NK-92 treated with Interleukin-12 subunit alpha and Interleukin-12 subunit beta, amount 100 ng/mL, for 24 hours (cell line): ENCODE results near the gene FABP7.

Experiments used
- DNase-seq: peaks from one replicate; lab custom pipeline; 2025; lab: John Stamatoyannopoulos, UW

FABP7 gene

DNA sequence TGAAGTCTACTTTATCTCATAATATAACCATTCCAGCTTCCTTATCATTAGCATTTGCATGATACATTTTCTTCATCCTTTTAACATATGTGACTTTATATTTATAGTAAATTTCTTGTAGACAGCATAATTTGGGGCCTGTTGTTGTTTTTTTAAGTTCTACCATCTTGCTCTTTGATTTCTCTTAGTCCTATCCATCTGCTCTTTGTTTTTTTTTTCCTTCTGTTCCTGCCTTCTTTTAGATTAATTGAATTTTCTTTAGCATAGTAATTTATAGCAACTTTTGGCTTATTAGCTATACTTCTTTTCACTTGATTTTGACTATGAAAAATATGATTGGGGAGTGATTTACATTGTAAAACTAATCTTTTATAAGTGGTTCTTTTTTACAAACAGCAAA lies 19.2 kb upstream of the FABP7 start:
- no peak for DNase-seq

GRCh38 chr6:122766256-122766655 lies 13.3 kb upstream of the FABP7 start:
- no peak for DNase-seq

DNA sequence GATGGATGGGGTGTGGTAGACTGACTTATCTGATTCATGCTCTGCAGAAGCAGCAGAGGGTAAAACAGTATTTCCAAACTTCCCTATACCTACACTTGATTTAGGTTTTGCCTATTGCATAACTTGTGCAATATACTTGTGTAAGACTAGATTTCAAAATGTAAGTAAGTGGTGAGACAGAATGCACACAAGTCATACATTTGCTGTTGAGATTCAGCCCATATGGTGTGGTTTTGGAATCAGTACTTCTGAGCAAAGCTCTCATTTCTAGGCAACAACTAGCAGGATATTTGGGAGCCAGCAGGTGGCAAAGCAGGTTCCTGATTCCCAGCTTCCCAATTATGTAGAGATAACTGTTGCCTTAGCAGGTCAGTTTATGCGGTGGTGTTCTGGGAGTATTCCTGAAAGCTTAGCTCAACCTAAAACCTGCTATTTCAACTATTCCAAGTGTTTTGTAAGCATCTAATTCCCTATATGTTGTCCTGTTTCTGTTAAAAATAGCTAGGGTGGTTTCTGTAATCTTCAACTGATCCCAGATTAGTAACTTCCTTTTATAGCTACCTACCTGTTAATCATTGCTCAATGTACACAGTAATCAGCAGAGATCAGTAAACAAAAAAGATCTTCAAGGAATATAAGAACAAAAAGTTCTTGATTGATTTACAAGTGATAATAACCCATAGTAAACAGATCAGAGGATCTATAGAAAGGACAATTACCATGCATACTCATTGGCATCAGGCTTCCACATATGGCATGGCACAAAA lies 8.5 kb upstream of the FABP7 start:
- no peak for DNase-seq

GRCh38 chr6:122772724-122773415 lies 6.6 kb upstream of the FABP7 start:
- DNase-seq: no peak

GRCh38 chr6:122775975-122776374 lies 3.5 kb upstream of the FABP7 start:
- DNase-seq: no peak

DNA sequence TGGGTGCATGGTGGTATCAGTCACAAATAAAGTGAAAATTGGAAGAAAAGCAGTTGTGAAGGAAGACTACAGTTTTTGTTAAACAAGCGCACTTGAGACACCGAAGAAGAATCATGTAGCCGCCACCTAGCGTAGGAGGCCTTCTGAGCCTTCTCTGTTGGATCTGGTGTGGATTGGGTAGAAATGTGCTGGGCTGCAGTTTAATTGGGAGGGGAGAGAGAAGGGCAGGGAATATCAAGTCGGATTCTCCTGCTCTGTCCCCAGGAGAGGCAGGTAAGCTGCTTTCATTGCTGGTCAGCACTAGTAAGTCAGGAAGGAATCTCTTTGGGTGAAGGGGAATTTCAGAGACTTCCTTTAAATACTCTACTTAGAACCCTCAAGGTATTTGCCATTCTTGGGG lies 1.2 kb upstream of the FABP7 start:
- no peak for DNase-seq

- DNase-seq: no peak
Observed at GRCh38 chr6:122778985-122779661, 393 bp upstream of the FABP7 start.

- DNase-seq: no peak
Observed at GRCh38 chr6:122780114-122780513, 598 bp downstream of the FABP7 start.

DNA sequence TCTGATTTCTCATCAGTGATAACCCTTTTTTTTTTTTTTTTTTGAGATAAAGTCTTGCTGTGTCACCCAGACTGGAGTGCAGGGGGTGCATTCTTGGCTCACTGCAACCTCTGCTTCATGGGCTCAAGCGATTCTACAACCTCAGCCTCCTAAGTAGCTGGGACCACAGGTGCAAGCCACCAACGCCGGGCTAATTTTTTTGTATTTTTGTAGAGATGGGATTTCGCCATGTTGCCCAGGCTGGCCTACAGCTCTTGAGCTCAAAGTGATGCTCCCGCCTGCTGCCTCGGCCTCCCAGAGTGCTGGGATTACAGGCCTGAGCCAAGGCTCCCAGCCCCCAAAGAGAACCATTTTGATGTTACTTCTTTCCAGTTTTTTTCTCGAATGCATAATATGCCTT lies 2.2 kb downstream of the FABP7 start:
- DNase-seq: no peak

GRCh38 chr6:122783401-122783800 lies 3.9 kb downstream of the FABP7 start:
- no peak for DNase-seq

GRCh38 chr6:122785891-122786290 lies 6.4 kb downstream of the FABP7 start:
- no peak for DNase-seq

DNA sequence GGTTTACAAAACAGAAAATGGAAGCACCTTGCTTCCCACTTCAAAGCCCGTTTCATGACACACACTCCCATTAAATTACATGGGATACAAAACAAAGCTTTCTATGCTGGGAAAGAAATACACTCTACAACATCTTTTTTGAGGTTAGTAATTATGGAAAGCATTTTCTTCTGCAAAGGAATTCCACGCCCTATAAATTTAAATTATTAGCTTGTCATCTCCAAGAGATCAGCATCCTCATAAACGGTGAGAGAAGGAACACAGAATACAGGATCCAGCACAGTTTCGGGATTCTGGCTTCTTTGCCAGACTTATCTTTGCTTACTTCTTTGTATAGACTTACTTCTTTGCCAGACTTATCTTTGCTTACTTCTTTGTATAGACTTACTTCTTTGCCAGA lies 8.2 kb downstream of the FABP7 start:
- DNase-seq: no peak

- no peak for DNase-seq
Observed at GRCh38 chr6:122788208-122788607, 8.7 kb downstream of the FABP7 start.

DNA sequence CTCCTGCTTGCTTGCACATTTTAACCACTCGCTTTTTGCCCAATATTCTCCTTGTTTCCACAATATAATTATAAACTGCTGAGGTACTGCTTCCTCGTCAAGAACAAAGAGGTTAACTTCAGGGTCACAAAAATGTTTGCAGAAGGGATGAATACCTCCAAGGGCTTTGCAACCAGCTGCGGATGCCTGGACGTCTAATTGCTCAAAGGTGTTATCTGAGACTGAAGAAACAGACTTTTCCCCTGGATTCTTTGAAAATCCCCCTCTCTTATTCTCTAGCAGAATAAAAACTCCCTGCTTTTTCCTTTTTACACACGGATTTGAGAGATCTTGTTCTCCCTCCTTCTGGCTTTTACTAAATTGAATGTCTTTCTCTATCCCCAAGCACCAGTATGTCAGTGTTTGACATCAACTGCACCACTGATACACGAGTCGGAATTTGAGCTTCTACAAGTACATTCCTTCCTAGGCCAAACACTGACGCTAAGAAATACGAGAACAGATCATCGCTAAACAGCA lies 9.2 kb downstream of the FABP7 start:
- DNase-seq: no peak

DNA sequence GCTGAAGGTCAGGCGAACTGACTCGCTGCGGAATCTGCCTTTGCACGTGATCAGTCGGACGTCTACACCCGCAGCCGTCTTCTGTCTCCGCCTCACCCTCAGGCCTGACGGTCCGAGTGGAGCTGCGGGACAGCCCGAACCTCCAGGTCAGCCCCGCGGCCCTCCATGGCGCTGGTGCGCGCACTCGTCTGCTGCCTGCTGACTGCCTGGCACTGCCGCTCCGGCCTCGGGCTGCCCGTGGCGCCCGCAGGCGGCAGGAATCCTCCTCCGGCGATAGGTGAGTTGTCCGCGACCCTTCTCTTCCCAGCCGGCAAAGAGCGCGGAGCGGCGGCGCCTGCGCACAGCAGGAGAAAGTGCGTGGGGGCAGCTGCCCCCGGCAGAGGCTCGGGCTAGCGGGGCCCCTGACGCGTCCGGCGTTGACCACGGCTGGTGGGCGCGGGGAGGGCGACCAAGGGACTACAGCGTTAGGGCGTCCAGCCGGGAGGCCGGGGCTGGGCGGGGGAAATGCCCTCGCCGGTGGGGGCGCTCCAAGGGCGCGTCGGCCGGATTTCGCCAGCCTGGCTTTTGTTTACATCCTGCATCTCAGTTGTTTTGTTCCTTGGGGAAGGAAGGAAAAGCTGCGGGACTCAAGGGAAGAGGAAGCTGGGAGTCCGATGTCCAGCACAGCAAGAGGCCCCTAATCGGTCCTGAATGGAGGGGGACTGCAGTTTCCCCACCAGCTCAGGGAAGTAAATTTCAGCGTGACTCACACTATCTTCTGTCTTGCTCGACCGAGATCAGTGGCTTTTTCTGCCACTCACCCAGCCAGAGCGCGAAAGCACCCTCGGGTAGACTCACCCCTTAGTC lies 9.9 kb downstream of the FABP7 start, which contains the start of gene SMPDL3A:
Gene SMPDL3A, plus strand, starts transcription at position 77 of the 846 bp plus-strand sequence. Its CDS starts 89 bp downstream, at position 166.
- DNase-seq: no peak

- DNase-seq: no peak
Observed at GRCh38 chr6:122790028-122790422, 10.5 kb downstream of the FABP7 start.

DNA sequence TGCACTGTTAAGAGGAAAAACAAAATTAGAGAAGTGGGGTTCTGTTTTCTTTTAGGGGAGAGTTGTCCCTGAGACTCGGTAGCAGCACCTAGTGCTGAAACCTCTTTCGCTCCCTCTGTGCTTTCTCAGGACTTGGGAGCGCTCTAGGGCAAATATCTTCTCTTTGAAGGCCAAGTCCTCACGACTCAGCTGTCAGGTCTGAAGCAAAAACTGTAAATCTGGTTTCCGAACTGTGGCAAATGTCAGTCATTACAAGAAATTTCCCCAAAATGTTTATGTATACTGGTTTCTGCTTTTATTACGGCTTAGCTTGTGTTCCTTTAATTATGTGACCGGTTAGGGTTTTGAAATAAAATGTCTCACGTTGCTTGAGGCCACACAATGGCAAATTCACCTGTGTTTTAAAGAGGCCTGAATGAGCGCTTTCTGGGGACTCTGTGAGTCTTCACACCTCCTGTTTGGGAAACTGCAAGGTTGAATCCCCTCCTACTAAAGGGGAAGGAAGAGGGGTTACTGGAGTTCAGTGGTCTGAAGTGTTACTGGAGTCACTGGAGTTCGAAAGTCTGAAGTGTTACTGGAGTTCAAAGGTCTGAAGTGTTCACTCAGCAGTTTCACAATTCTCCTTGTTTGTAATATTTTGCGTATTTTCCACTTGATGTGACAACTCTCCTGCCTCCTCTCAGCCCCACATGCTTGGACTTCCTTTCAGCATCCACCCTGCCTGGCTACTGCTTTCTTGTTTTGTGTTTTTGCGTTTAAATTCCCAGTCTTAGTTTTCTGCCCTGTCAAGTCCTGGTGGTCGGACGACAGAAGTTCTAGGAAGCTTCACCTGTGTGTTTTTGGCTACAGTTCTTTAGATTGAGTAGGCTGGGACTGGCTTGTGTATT lies 11.2 kb downstream of the FABP7 start:
- DNase-seq: no peak

DNA sequence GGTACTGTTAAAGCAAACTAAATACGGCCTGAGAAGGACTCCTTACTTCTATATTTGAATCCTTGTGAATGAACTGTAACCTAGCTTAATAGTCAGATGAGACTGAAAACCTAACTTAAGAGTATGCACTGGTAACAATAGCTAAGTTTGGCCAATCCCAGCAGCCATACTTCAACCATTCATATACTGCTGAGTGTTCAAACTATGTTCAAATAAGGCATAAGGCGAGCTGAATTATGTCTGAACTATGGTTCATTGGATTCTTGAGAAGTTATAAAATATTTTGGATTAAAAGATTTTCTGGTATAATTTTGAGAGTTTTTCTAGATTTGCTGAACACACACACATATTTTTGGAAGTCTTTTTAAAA lies 11.8 kb downstream of the FABP7 start:
- DNase-seq: no peak

- no peak for DNase-seq
Observed at GRCh38 chr6:122792766-122793165, 13.2 kb downstream of the FABP7 start.

DNA sequence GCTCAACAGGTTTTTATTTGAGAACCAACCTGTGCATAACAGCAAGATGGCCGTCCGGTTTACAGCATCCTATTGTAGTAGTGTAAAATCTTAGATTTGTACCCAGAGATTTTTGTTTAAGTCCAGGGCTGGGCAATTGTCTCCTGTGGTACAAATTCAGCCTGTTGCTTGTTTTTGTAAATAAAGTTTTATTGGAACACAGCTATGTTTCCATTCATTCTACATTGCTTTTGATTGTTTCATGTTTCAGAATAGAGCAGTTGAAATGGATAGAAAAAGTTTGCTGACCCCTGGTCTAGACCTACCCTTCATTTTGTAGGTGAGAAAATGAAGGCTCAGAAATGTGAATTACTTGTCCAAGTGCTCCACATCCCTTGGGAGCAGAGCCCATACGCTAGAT lies 18.0 kb downstream of the FABP7 start:
- no peak for DNase-seq

DNA sequence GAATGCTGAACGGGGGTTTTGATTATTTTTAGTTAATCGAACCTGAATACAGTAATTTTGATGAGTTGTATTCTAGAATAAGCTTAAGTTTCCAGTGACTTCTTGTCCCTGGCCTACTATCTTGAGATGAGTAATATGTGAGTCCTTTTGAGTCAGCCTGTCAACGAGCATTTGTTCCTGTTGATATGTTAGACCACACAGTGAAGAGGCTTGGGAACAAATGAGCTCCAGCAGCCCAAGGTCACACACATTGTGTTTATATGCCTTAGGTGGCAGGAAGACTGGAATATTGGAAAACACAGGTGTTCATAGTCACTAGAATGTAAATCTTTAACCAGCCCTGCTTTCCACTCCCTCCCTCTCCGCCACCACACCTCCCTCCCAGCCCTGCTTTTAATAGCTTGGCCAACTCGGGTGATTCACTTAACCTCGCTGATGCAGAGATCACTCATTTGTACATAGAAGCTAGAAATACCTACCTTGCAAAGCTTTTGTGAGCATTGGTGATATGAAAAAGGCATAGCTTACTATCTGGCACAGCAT lies 18.7 kb downstream of the FABP7 start:
- DNase-seq: peak; percentile 5
